ENCODE results near the gene MPO. TPM values are rescaled to one million over a fixed set of nuclear protein-coding genes. Genes with fewer than 3 reads are reported as not detected.

The MPO gene
- total RNA-seq, 1 experiment from 2014 or later, result not detected

DNA sequence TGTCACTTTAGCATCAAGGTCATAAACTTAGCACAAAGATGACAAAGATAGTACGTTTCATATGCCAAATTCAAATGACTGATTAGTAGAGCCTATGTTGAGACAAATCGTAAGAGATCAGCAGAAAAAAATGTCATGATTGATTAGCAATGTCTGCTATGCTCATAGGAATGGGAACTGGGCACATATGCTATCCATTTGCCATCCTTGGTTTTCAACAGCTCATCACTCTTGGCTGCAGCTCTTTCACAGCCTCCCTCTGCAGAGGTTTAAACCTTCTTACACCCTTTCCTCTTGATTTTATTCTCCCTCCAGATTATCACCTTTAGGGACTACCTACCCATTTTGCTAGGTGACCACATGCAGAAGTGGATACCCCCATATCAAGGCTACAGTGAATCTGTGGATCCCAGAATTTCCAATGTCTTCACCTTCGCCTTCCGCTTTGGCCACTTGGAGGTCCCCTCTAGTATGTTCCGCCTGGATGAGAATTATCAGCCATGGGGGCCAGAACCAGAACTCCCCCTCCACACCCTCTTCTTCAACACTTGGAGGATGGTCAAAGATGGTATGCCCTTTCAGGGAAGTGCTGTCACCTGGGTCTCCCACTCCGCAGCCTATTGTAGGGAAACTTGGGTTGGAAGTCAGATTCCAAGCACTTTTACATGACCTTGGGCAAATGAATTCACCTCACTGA lies 16.2 kb downstream of the MPO start:
- intact Hi-C loops (cut with micrococcal nuclease; ENCODE audit: unreplicated experiment), result no loop called here
- TF ChIP-seq, protein P1, sequence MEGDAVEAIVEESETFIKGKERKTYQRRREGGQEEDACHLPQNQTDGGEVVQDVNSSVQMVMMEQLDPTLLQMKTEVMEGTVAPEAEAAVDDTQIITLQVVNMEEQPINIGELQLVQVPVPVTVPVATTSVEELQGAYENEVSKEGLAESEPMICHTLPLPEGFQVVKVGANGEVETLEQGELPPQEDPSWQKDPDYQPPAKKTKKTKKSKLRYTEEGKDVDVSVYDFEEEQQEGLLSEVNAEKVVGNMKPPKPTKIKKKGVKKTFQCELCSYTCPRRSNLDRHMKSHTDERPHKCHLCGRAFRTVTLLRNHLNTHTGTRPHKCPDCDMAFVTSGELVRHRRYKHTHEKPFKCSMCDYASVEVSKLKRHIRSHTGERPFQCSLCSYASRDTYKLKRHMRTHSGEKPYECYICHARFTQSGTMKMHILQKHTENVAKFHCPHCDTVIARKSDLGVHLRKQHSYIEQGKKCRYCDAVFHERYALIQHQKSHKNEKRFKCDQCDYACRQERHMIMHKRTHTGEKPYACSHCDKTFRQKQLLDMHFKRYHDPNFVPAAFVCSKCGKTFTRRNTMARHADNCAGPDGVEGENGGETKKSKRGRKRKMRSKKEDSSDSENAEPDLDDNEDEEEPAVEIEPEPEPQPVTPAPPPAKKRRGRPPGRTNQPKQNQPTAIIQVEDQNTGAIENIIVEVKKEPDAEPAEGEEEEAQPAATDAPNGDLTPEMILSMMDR (conservative IDR thresholded peaks at IDR 0.05), result no peak
- no peak for TF ChIP-seq EZH2 (IDR thresholded peaks at IDR 0.05; ENCODE audit: low read depth)
- no peaks in the 10 kb centered on the region for H3K79me2 ChIP-seq (ENCODE audit: low read depth)
- H3K4me3 ChIP-seq, result no peak overlapping the region
- CTCF ChIA-PET, result no interaction called here
- no peak overlapping the region for H3K4me2 ChIP-seq
- H3K4me1 ChIP-seq (replicated peaks; ENCODE audit: insufficient read depth), result no peaks in the 10 kb centered on the region
- H4K20me1 ChIP-seq (ENCODE audit: insufficient read depth), result 0 out of 2 replicates have a peak, but pooled peaks cover 5% of the 10 kb centered on the region
- no peaks in the 10 kb centered on the region for H3F3A ChIP-seq (ENCODE audit: insufficient read depth, low read depth)
- no peak overlapping the region for H2AFZ ChIP-seq
- H3K27ac ChIP-seq, result no peak overlapping the region
- DNase-seq, result no peak
- H3K9me3 ChIP-seq (ENCODE audit: insufficient read depth, low read depth), result no peaks in the 10 kb centered on the region
- no peaks in the 10 kb centered on the region for H3K9me2 ChIP-seq (ENCODE audit: insufficient read depth)
- no peaks in the 10 kb centered on the region for H3K36me3 ChIP-seq (ENCODE audit: low read depth)
- H3K27me3 ChIP-seq (ENCODE audit: insufficient read depth, low read depth), result peaks cover 98% of the 10 kb centered on the region
- BruUV-seq (replicated peaks), result no TSS peak
- POLR2A ChIA-PET (ENCODE audit: unreplicated experiment), result no interaction called here

DNA sequence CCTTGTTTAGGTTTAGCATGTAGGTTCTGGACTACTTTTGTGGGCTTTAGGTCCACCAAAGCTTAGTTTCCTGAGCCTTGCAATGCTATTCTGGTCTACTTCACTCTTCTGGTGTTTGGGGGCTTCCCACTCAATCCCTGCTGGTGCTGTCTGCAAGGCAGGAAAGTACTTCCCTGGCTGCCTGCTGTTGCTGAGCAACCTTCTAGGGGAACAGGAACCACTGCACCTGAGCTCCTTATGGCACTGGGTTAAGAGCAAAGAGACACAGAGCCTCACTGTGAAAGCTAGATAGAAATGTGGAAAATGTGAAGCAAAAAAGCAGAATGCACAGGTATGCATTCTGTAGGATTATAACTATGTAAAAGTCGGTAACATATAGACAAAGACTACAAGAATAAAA lies 17.0 kb downstream of the MPO start:
- CTCF ChIA-PET, result no interaction called here
- Histone ChIP-seq H4K20me1 (ENCODE audit: insufficient read depth) (0 out of 2 replicates have a peak, but pooled peaks cover 5% of the 10 kb centered on the region), H3K79me2 (ENCODE audit: low read depth) (no peaks in the 10 kb centered on the region), H3K4me1 (replicated peaks; ENCODE audit: insufficient read depth) (no peaks in the 10 kb centered on the region), H3K36me3 (ENCODE audit: low read depth) (no peaks in the 10 kb centered on the region), H3K27me3 (ENCODE audit: insufficient read depth, low read depth) (peaks cover 99% of the 10 kb centered on the region), H3K27ac (no peak overlapping the region), H3K9me3 (ENCODE audit: insufficient read depth, low read depth) (no peaks in the 10 kb centered on the region), H3K9me2 (ENCODE audit: insufficient read depth) (no peaks in the 10 kb centered on the region; the same call in 1 of the 2 replicates), H2AFZ (no peak overlapping the region), H3K4me3 (no peak overlapping the region), H3K4me2 (no peak overlapping the region), H3F3A (ENCODE audit: insufficient read depth, low read depth) (no peaks in the 10 kb centered on the region)
- no TSS peak for BruUV-seq (replicated peaks)
- TF ChIP-seq EZH2 (IDR thresholded peaks at IDR 0.05; ENCODE audit: low read depth), result no peak
- TF ChIP-seq, protein P1 (conservative IDR thresholded peaks at IDR 0.05), result no peak
- intact Hi-C loops (cut with micrococcal nuclease; ENCODE audit: unreplicated experiment), result no loop called here
- no peak for DNase-seq
- POLR2A ChIA-PET (ENCODE audit: unreplicated experiment), result no interaction called here

DNA sequence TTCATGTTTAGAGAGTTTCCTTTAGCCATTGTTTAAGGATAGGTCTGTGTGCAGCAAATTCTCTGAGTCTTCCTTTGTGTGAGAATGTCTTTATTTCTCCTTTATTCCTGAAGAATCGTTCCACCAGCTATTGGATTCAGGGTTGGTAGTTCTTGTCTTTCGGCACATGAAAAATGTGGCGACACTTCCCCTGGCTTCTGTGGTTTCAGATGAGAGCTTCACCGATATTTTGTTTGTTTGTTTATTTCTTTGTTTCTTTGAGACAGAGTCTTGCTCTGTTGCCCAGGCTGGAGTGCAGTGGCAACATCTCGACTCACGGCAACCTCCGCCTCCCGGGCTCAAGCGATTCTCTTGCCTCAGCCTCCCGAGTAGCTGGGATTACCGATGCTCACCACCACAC lies 18.6 kb downstream of the MPO start:
- BruUV-seq (replicated peaks), result no TSS peak

More for the DNA sequence above, 18.6 kb downstream of the MPO start:
- Histone ChIP-seq H3K4me1 (replicated peaks; ENCODE audit: insufficient read depth) (no peaks in the 10 kb centered on the region), H3K9me3 (ENCODE audit: insufficient read depth, low read depth) (no peaks in the 10 kb centered on the region), H3K36me3 (ENCODE audit: low read depth) (no peaks in the 10 kb centered on the region), H3K27me3 (ENCODE audit: insufficient read depth, low read depth) (peaks cover 98% of the 10 kb centered on the region), H4K20me1 (ENCODE audit: insufficient read depth) (0 out of 2 replicates have a peak, but pooled peaks cover 5% of the 10 kb centered on the region), H2AFZ (no peak overlapping the region), H3K27ac (no peak overlapping the region), H3K4me2 (no peak overlapping the region), H3K9me2 (ENCODE audit: insufficient read depth) (no peaks in the 10 kb centered on the region; the same call in 1 of the 2 replicates), H3K79me2 (ENCODE audit: low read depth) (no peaks in the 10 kb centered on the region), H3K4me3 (no peak overlapping the region), H3F3A (ENCODE audit: insufficient read depth, low read depth) (no peaks in the 10 kb centered on the region)
- CTCF ChIA-PET, result no interaction called here
- POLR2A ChIA-PET (ENCODE audit: unreplicated experiment), result no interaction called here
- intact Hi-C loops (cut with micrococcal nuclease; ENCODE audit: unreplicated experiment), result no loop called here
- no peak for TF ChIP-seq EZH2 (IDR thresholded peaks at IDR 0.05; ENCODE audit: low read depth)
- TF ChIP-seq, protein P1 (conservative IDR thresholded peaks at IDR 0.05), result no peak
- DNase-seq, result no peak

Data from PC-9 (cell line).